Prostate gland (tissue), 2 donors: Measurements from ENCODE around the gene PCDHB8. TPM values are rescaled to one million over a fixed set of nuclear protein-coding genes. Genes with fewer than 3 reads are reported as not detected.
"Not testable (repeated sequence)": the region's sequence is repeated elsewhere in the genome, so short reads cannot be mapped to it uniquely, and the experiment has no call there.

Source experiments
- DNase-seq: peaks from one replicate; pipeline ENCODE4 v3.0.0-alpha.2; 2019; ENCODE audit warnings: low spot score
- H3K27ac ChIP-seq, 2 donors: fragments of 200-600 bp; sonication (generic); 2 replicates each; pipeline ENCODE4 v1.5.1; 2017 to 2019
- H3K27me3 ChIP-seq: fragments of 200-600 bp; sonication (generic); replicated peaks from 2 replicates; pipeline ENCODE4 v1.5.1; 2019; ENCODE audit not compliant: insufficient read depth
- H3K36me3 ChIP-seq, 2 donors: fragments of 200-600 bp; sonication (generic); 1 replicate in 1 of 2; 2 replicates in 1 of 2; pipeline versions ENCODE4 v1.5.1 to v1.8.1; 2017 to 2019
- H3K4me1 ChIP-seq: fragments of 200-600 bp; sonication (generic); replicated peaks from 2 replicates; pipeline ENCODE4 v1.5.1; 2019
- H3K4me3 ChIP-seq, 2 donors: fragments of 200-600 bp; sonication (generic); 2 replicates each; pipeline ENCODE4 v1.5.1; 2017 to 2019
- H3K9me3 ChIP-seq: fragments of 200-600 bp; sonication (generic); 2 replicates; pipeline ENCODE4 v1.5.1; 2017
- POLR2A ChIP-seq: fragments of 450-650 bp; IDR thresholded peaks from one replicate; pipeline ENCODE4 v1.6.1; 2016; ENCODE audit warnings: antibody characterized with exemption, mild to moderate bottlenecking
- POLR2AphosphoS5 ChIP-seq: sonication (generic); formaldehyde crosslinking; IDR thresholded peaks from one replicate; pipeline ENCODE4 v1.6.1; 2017; ENCODE audit warnings: antibody characterized with exemption
- WGBS: methylation state at CpG from one replicate; pipeline ENCODE4 v1.1.5; 2018; 5-methylcytosine and 5-hydroxymethylcytosine counted together
- intact Hi-C: fragments of 100-400 bp; cut with DNase I; formaldehyde crosslinking; loops from one replicate; pipeline ENCODE4 v1.14.2; 2022
- total RNA-seq, 2 donors: library from RNA; depleted of rRNA; stranded (reverse); fragments of >200 nt; gene quantifications; one replicate each; pipeline ENCODE4 v1.1.0, GENCODE V29; 2016
- TF ChIP-seq, protein P1 (sequence below), 4 experiments: fragments of 200-600 bp in 2 of 4; fragments of 450-650 bp in 2 of 4; sonication (generic) in 2 of 4; IDR thresholded peaks; 1 replicate in 3 of 4; 2 replicates in 1 of 4; pipeline ENCODE4 v1.5.1; 2016 to 2019; ENCODE audit warnings: antibody characterized with exemption in 4 of 4, mild to moderate bottlenecking in 2 of 4, moderate library complexity in 2 of 4

Gene PCDHB8
- total RNA-seq, 2 donors from 2014 or later = 0.23 to 2.6 TPM

- peak; percentile 14 for DNase-seq
- WGBS = 10% methylated on average over 13 of the region's 18 CpGs
- H3K4me3 ChIP-seq, H3K27me3 ChIP-seq, H3K36me3 ChIP-seq, H3K9me3 ChIP-seq, intact Hi-C loops, H3K4me1 ChIP-seq, H3K27ac ChIP-seq: not testable (repeated sequence)
- TF ChIP-seq, protein P1, sequence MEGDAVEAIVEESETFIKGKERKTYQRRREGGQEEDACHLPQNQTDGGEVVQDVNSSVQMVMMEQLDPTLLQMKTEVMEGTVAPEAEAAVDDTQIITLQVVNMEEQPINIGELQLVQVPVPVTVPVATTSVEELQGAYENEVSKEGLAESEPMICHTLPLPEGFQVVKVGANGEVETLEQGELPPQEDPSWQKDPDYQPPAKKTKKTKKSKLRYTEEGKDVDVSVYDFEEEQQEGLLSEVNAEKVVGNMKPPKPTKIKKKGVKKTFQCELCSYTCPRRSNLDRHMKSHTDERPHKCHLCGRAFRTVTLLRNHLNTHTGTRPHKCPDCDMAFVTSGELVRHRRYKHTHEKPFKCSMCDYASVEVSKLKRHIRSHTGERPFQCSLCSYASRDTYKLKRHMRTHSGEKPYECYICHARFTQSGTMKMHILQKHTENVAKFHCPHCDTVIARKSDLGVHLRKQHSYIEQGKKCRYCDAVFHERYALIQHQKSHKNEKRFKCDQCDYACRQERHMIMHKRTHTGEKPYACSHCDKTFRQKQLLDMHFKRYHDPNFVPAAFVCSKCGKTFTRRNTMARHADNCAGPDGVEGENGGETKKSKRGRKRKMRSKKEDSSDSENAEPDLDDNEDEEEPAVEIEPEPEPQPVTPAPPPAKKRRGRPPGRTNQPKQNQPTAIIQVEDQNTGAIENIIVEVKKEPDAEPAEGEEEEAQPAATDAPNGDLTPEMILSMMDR (IDR thresholded peaks at IDR 0.05) = peak in 1 of 4 experiments; percentile 36
Measured at GRCh38 chr5:141213656-141214339, 36.2 kb downstream of the PCDHB8 start, which contains the start of gene PCDHB13. Gene PCDHB13 (plus strand): TSS chr5:141213919. CDS start chr5:141214124, 205 bp downstream.

DNA sequence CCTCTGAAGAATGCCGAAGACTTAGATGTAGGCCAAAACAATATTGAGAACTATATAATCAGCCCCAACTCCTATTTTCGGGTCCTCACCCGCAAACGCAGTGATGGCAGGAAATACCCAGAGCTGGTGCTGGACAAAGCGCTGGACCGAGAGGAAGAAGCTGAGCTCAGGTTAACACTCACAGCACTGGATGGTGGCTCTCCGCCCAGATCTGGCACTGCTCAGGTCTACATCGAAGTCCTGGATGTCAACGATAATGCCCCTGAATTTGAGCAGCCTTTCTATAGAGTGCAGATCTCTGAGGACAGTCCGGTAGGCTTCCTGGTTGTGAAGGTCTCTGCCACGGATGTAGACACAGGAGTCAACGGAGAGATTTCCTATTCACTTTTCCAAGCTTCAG is 37.0 kb downstream of the PCDHB8 start:
- H3K27me3 ChIP-seq, H3K4me3 ChIP-seq, H3K36me3 ChIP-seq, H3K27ac ChIP-seq, H3K9me3 ChIP-seq, intact Hi-C loops, DNase-seq, H3K4me1 ChIP-seq: not testable (repeated sequence)
- 58% methylated on average over 12 of the region's 12 CpGs for WGBS

GRCh38 chr5:141215504-141215903 is 37.9 kb downstream of the PCDHB8 start:
- H3K36me3 ChIP-seq, H3K27me3 ChIP-seq, H3K4me3 ChIP-seq, DNase-seq, H3K9me3 ChIP-seq, intact Hi-C loops, H3K4me1 ChIP-seq, H3K27ac ChIP-seq: not testable (repeated sequence)
- WGBS = 28% methylated on average over 26 of the region's 40 CpGs

GRCh38 chr5:141216035-141216434 is 38.4 kb downstream of the PCDHB8 start:
- H3K27me3 ChIP-seq, H3K27ac ChIP-seq, H3K36me3 ChIP-seq, H3K9me3 ChIP-seq, H3K4me1 ChIP-seq, DNase-seq, H3K4me3 ChIP-seq, intact Hi-C loops: not testable (repeated sequence)
- 25% methylated on average over 26 of the region's 26 CpGs for WGBS

- Histone ChIP-seq H3K27ac (no peak within 1 kb of the TSS), H3K4me1 (no peaks in the 10 kb centered on the region), H3K36me3 (no peaks in the 10 kb centered on the region), H3K4me3 (peak within 1 kb of the TSS in 1 of 2 donors; percentile 6), H3K9me3 (no peaks in the 10 kb centered on the region), H3K27me3 (no peaks in the 10 kb centered on the region)
- no peak for DNase-seq
- WGBS = 22% methylated on average over 15 of the region's 15 CpGs
- intact Hi-C loops = loop anchor here (10.0 kb wide), 1 partner anchor 342 kb away; no protein-coding TSS in a partner anchor
- TF ChIP-seq POLR2A (no peak), POLR2AphosphoS5 (no peak)
- TF ChIP-seq, protein P1 (IDR thresholded peaks at IDR 0.05) = no peak
Measured at GRCh38 chr5:141223112-141223783, 45.7 kb downstream of the PCDHB8 start, which contains the start of gene PCDHB14. Gene PCDHB14 (plus strand): TSS chr5:141223343. CDS start chr5:141223506, 163 bp downstream.

DNA sequence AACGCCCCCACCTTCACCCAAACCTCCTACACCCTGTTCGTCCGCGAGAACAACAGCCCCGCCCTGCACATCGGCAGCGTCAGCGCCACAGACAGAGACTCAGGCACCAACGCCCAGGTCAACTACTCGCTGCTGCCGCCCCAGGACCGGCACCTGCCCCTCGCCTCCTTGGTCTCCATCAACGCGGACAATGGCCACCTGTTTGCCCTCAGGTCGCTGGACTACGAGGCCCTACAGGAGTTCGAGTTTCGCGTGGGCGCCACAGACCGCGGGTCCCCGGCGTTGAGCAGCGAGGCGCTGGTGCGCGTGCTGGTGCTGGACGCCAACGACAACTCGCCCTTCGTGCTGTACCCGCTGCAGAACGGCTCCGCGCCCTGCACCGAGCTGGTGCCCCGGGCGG is 47.3 kb downstream of the PCDHB8 start:
- H3K4me3 ChIP-seq, H3K27ac ChIP-seq, H3K27me3 ChIP-seq, DNase-seq, H3K9me3 ChIP-seq, H3K4me1 ChIP-seq, H3K36me3 ChIP-seq: not testable (repeated sequence)
- WGBS = 20% methylated on average over 15 of the region's 40 CpGs
- intact Hi-C loops = loop anchor here (10.0 kb wide), 1 partner anchor 340 kb away; no protein-coding TSS in a partner anchor

- H3K27ac ChIP-seq, H3K4me3 ChIP-seq, H3K27me3 ChIP-seq, H3K36me3 ChIP-seq, H3K4me1 ChIP-seq, H3K9me3 ChIP-seq, DNase-seq: not testable (repeated sequence)
- intact Hi-C loops = loop anchor here (10.0 kb wide), 1 partner anchor 339 kb away; no protein-coding TSS in a partner anchor
- WGBS = 30% methylated on average over 17 of the region's 30 CpGs
Measured at GRCh38 chr5:141225421-141225820, 47.8 kb downstream of the PCDHB8 start.

Other genes starting within 250 kb of the PCDHB8 start
- 10 to 100 TPM in 1 of 2 donors, 1 to 10 TPM in 1; 6.8 to 11.6 TPM for gene PCDHAC2, start 211.3 kb upstream of the PCDHB8 start, total RNA-seq
- not detected for gene PCDHB1, start 126.4 kb upstream of the PCDHB8 start, total RNA-seq
- gene PCDHB2, start 83.2 kb upstream of the PCDHB8 start, total RNA-seq = 10 to 100 TPM; 12.6 to 23.0 TPM
- 1 to 10 TPM; 2.5 to 6.5 TPM for gene PCDHB3, start 77.3 kb upstream of the PCDHB8 start, total RNA-seq
- 1 to 10 TPM; 1.4 to 1.7 TPM for gene PCDHB4, start 56.0 kb upstream of the PCDHB8 start, total RNA-seq
- gene PCDHB5, start 42.6 kb upstream of the PCDHB8 start, total RNA-seq = 10 to 100 TPM in 1 of 2 donors, 1 to 10 TPM in 1; 5.3 to 11.3 TPM
- 1 to 10 TPM in 1 of 2 donors, under 1 TPM in 1; 0.87 to 2.6 TPM for gene PCDHB6, start 27.7 kb upstream of the PCDHB8 start, total RNA-seq
- gene PCDHB7, start 5.1 kb upstream of the PCDHB8 start, total RNA-seq = 1 to 10 TPM; 1.2 to 1.9 TPM
- gene PCDHB16, start 4.6 kb downstream of the PCDHB8 start, total RNA-seq = 1 to 10 TPM in 1 of 2 donors, under 1 TPM in 1; 0.18 to 4.4 TPM
- gene PCDHB9, start 9.4 kb downstream of the PCDHB8 start, total RNA-seq = 1 to 10 TPM; 1.0 to 4.2 TPM
- 1 to 10 TPM in 1 of 2 donors, under 1 TPM in 1; 0.96 to 3.5 TPM for gene PCDHB10, start 14.6 kb downstream of the PCDHB8 start, total RNA-seq
- 1 to 10 TPM in 1 of 2 donors, under 1 TPM in 1; 0.41 to 2.6 TPM for gene PCDHB11, start 21.8 kb downstream of the PCDHB8 start, total RNA-seq
- gene PCDHB12, start 30.9 kb downstream of the PCDHB8 start, total RNA-seq = 1 to 10 TPM in 1 of 2 donors, under 1 TPM in 1; 0.32 to 4.3 TPM
- 1 to 10 TPM; 4.0 to 6.5 TPM for gene PCDHB13, start 36.1 kb downstream of the PCDHB8 start, total RNA-seq
- 1 to 10 TPM; 4.6 to 6.7 TPM for gene PCDHB14, start 45.6 kb downstream of the PCDHB8 start, total RNA-seq
- gene PCDHB15, start 67.6 kb downstream of the PCDHB8 start, total RNA-seq = 10 to 100 TPM in 1 of 2 donors, under 1 TPM in 1; 0.82 to 12.4 TPM
- 1 to 10 TPM in 1 of 2 donors, under 1 TPM in 1; 0.23 to 4.4 TPM for gene SLC25A2, start 126.3 kb downstream of the PCDHB8 start, total RNA-seq
- gene TAF7, start 143.0 kb downstream of the PCDHB8 start, total RNA-seq = 10 to 100 TPM; 59.3 to 85.9 TPM
- gene PCDHGA1, start 152.7 kb downstream of the PCDHB8 start, total RNA-seq = 1 to 10 TPM in 1 of 2 donors, under 1 TPM in 1; 0.64 to 4.8 TPM
- gene PCDHGA2, start 161.0 kb downstream of the PCDHB8 start, total RNA-seq = 10 to 100 TPM in 1 of 2 donors, 1 to 10 TPM in 1; 2.4 to 19.7 TPM
- gene PCDHGA3, start 166.0 kb downstream of the PCDHB8 start, total RNA-seq = 10 to 100 TPM in 1 of 2 donors, 1 to 10 TPM in 1; 1.3 to 18.2 TPM
- gene PCDHGB1, start 172.3 kb downstream of the PCDHB8 start, total RNA-seq = 1 to 10 TPM; 3.9 to 6.5 TPM
- gene PCDHGA4, start 177.2 kb downstream of the PCDHB8 start, total RNA-seq = 10 to 100 TPM in 1 of 2 donors, 1 to 10 TPM in 1; 2.5 to 10.5 TPM
- gene PCDHGB2, start 182.2 kb downstream of the PCDHB8 start, total RNA-seq = 10 to 100 TPM in 1 of 2 donors, 1 to 10 TPM in 1; 5.3 to 10.5 TPM
- gene PCDHGA5, start 186.4 kb downstream of the PCDHB8 start, total RNA-seq = 1 to 10 TPM; 4.1 to 4.8 TPM
- gene PCDHGB3, start 192.5 kb downstream of the PCDHB8 start, total RNA-seq = 1 to 10 TPM; 3.1 to 7.7 TPM
- gene PCDHGA6, start 196.1 kb downstream of the PCDHB8 start, total RNA-seq = 1 to 10 TPM; 2.0 to 8.4 TPM
- gene PCDHGA7, start 205.0 kb downstream of the PCDHB8 start, total RNA-seq = 1 to 10 TPM; 4.1 to 8.2 TPM
- gene PCDHGB4, start 209.9 kb downstream of the PCDHB8 start, total RNA-seq = 1 to 10 TPM; 6.7 to 9.9 TPM
- 1 to 10 TPM; 1.1 to 4.2 TPM for gene PCDHGA8, start 214.8 kb downstream of the PCDHB8 start, total RNA-seq
- gene PCDHGB5, start 220.2 kb downstream of the PCDHB8 start, total RNA-seq = 10 to 100 TPM in 1 of 2 donors, 1 to 10 TPM in 1; 7.9 to 24.5 TPM
- gene PCDHGA9, start 225.0 kb downstream of the PCDHB8 start, total RNA-seq = 1 to 10 TPM; 3.9 to 7.7 TPM
- 10 to 100 TPM in 1 of 2 donors, 1 to 10 TPM in 1; 5.2 to 11.0 TPM for gene PCDHGB6, start 230.2 kb downstream of the PCDHB8 start, total RNA-seq
- gene PCDHGA10, start 235.2 kb downstream of the PCDHB8 start, total RNA-seq = 10 to 100 TPM in 1 of 2 donors, 1 to 10 TPM in 1; 6.7 to 11.1 TPM
- gene PCDHGB7, start 239.9 kb downstream of the PCDHB8 start, total RNA-seq = 10 to 100 TPM in 1 of 2 donors, 1 to 10 TPM in 1; 7.0 to 14.6 TPM
- gene PCDHGA11, start 243.3 kb downstream of the PCDHB8 start, total RNA-seq = 1 to 10 TPM; 2.9 to 3.4 TPM